Body of pancreas (tissue), 4 donors: ENCODE measurements around the gene TMEM187.

Experiments used
- POLR2A ChIP-seq, 3 donors: fragments of 450-650 bp; IDR thresholded peaks; one replicate each; pipeline ENCODE4 v1.6.1; 2016; ENCODE audit warnings: antibody characterized with exemption in 3 of 3, mild to moderate bottlenecking in 2 of 3
- TF ChIP-seq, protein P1 (sequence below), 7 experiments: fragments of 450-650 bp in 4 of 7; fragments of 200-600 bp in 3 of 7; sonication (generic) in 3 of 7; IDR thresholded peaks; one replicate each; pipeline ENCODE4 v1.5.1; 2016 to 2019; ENCODE audit warnings: antibody characterized with exemption in 7 of 7

DNA sequence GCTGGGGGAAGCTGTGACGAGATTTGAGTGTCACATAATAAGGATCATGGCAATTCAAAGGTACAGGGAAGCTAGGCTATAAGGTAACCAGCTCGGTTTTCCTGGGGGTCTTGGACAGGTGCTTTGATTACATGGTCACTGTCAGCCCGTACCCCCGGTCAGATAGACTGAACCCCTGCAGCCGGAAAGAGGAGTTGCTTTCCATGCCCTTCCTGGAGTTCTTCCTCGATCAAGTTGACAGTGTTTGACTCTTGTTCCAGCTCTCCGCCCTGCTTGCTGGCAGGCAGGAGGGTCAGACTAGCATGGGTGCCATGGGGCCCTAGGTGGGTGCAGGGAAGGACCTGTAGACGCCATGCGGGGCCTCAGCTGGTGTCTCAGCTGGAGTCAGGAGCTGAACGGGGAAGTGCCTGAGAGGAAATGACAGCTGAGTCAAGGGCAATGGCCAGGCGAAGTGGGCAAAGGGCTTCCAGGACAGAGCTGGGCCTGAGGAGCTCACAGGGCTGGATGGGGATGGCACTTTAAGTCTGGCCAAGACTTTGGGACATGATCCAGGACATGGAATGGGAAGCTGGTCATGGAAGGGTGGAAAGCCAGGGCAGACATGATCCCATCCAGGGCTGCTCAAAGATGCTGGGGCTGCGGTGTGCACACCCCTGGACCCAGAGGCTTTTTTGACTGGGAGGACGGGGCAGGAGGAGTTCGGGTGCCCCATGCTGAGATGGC lies 1.6 kb downstream of the TMEM187 start:
- TF ChIP-seq, protein P1, sequence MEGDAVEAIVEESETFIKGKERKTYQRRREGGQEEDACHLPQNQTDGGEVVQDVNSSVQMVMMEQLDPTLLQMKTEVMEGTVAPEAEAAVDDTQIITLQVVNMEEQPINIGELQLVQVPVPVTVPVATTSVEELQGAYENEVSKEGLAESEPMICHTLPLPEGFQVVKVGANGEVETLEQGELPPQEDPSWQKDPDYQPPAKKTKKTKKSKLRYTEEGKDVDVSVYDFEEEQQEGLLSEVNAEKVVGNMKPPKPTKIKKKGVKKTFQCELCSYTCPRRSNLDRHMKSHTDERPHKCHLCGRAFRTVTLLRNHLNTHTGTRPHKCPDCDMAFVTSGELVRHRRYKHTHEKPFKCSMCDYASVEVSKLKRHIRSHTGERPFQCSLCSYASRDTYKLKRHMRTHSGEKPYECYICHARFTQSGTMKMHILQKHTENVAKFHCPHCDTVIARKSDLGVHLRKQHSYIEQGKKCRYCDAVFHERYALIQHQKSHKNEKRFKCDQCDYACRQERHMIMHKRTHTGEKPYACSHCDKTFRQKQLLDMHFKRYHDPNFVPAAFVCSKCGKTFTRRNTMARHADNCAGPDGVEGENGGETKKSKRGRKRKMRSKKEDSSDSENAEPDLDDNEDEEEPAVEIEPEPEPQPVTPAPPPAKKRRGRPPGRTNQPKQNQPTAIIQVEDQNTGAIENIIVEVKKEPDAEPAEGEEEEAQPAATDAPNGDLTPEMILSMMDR (IDR thresholded peaks at IDR 0.05), result no peak
- no peak for TF ChIP-seq POLR2A (IDR thresholded peaks at IDR 0.05)
